Germinal center (tissue), 1 donor: Measurements from ENCODE around the gene SNX5.

Experiments used
- DNase-seq: peaks from one replicate; pipeline ENCODE4 v3.0.0; 2012; ENCODE audit warnings: mixed read lengths, low spot score

Gene SNX5

GRCh38 chr20:17916433-17916891 lies 52.1 kb downstream of the SNX5 start:
- DNase-seq = no peak

- DNase-seq = no peak
Observed at GRCh38 chr20:17914957-17915356, 53.6 kb downstream of the SNX5 start.

- DNase-seq = no peak
Observed at GRCh38 chr20:17912916-17913315, 55.7 kb downstream of the SNX5 start.

GRCh38 chr20:17911927-17912326 lies 56.7 kb downstream of the SNX5 start:
- DNase-seq = no peak

- no peak for DNase-seq
Observed at GRCh38 chr20:17910828-17911294, 57.7 kb downstream of the SNX5 start.

GRCh38 chr20:17909869-17910321 lies 58.7 kb downstream of the SNX5 start:
- no peak for DNase-seq

GRCh38 chr20:17905544-17905943 lies 63.0 kb downstream of the SNX5 start:
- DNase-seq = no peak

GRCh38 chr20:17904027-17904426 lies 64.6 kb downstream of the SNX5 start:
- DNase-seq = peak; percentile 44

- DNase-seq = no peak
Observed at GRCh38 chr20:17902531-17903083, 66.0 kb downstream of the SNX5 start.

GRCh38 chr20:17901971-17902370 lies 66.6 kb downstream of the SNX5 start:
- DNase-seq = no peak

GRCh38 chr20:17898548-17898994 lies 70.0 kb downstream of the SNX5 start:
- peak; percentile 70 for DNase-seq

- DNase-seq = no peak
Observed at GRCh38 chr20:17897566-17898307, 70.9 kb downstream of the SNX5 start.

- no peak for DNase-seq
Observed at GRCh38 chr20:17896771-17897369, 71.7 kb downstream of the SNX5 start.

GRCh38 chr20:17896193-17896723 lies 72.3 kb downstream of the SNX5 start:
- no peak for DNase-seq

GRCh38 chr20:17895641-17896171 lies 72.9 kb downstream of the SNX5 start:
- no peak for DNase-seq

GRCh38 chr20:17893445-17893844 lies 75.1 kb downstream of the SNX5 start:
- DNase-seq = no peak

GRCh38 chr20:17892189-17892938 lies 76.2 kb downstream of the SNX5 start:
- no peak for DNase-seq
